Activated CD4-positive, alpha-beta T cell treated with anti-CD3 and anti-CD28 coated beads, Interleukin-2, amount 50 U/mL, for 16 hours (primary cell): Measurements from ENCODE around the gene NUBPL.
"Not testable (repeated sequence)": the region's sequence is repeated elsewhere in the genome, so short reads cannot be mapped to it uniquely, and the experiment has no call there.

ENCODE experiments used
- DNase-seq: peaks from one replicate; pipeline ENCODE4 v3.0.0-alpha.2; 2020

Gene NUBPL

GRCh38 chr14:31678421-31679249 lies 117.4 kb downstream of the NUBPL start:
- no peak for DNase-seq

DNA sequence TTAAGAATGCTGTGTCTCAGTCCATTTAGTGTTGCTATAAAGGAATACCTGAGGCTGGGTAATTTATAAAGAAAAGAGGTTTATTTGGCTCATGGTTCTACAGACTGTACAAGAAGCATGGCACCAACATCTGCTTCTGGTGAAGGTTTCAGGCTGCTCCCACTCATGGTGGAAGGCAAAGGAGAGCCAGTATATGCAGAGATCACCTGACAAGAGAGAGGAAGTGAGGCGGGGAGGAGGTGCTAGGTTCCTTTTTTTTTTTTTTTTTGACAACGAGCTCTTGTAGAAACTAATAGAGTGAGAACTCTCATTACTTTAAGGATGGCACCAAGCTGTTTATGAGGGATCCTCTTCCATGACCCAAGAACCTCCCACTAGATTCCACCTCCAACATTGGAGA lies 121.6 kb downstream of the NUBPL start:
- no peak for DNase-seq

GRCh38 chr14:31687726-31688125 lies 126.5 kb downstream of the NUBPL start:
- no peak for DNase-seq

- DNase-seq: no peak
These were observed 128.9 kb downstream of the NUBPL start for GRCh38 chr14:31690056-31690455.

DNA sequence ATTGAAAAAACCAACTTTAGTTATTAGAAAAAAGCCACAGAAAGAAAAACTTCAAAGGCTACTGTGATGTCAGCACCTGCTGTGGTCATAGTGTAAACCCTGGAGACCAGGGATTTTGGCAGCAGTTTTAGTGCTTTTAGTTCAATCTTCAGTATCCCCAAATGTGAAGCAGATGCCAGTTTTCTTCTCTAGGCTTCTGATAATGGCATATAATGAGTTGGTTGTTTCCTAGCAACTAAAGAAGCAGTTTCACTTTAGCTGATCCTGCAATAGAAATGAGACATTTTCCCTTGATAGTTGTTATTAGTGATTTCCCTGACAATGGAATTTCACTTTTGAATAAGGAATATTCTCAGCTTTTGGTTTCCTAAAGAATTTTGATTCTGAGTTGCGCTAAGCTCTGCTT lies 131.2 kb downstream of the NUBPL start:
- no peak for DNase-seq

DNA sequence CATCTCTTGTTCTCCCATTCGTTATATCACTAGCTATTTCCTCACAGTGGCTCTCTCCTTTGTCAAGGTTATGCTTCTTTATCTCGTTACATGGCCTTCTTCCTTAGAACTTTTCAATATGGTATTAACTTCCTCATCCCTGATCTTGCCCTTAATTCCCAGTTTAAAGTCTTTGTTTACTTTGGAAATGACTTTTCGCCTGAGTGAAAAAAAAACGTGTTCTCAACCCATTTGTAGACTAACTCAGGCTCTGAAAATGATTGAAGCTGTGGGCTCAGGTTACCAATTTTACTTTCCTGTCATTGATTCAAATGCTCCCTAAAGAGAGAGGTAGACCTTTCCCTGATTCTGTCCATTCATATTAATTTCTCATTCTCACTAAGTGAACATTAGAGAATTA lies 135.2 kb downstream of the NUBPL start:
- no peak for DNase-seq

DNA sequence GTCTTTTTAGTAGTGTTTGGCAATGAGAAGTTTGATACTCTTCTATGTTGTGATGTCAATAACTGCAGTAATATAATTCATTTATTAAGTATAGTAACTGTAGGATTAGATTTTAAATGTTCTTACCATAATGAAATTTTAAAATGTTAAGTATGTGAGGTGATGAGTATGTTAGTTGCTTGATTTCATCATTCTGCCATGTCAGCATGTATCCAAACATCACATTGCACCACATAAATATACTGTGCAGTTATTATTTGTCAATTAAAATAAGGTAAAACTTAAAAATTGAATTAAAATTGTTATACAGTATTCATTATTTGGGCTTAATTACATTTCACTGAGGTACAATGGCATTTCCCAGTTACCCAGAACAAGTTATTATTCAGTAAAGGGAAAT lies 138.6 kb downstream of the NUBPL start:
- no peak for DNase-seq

DNA sequence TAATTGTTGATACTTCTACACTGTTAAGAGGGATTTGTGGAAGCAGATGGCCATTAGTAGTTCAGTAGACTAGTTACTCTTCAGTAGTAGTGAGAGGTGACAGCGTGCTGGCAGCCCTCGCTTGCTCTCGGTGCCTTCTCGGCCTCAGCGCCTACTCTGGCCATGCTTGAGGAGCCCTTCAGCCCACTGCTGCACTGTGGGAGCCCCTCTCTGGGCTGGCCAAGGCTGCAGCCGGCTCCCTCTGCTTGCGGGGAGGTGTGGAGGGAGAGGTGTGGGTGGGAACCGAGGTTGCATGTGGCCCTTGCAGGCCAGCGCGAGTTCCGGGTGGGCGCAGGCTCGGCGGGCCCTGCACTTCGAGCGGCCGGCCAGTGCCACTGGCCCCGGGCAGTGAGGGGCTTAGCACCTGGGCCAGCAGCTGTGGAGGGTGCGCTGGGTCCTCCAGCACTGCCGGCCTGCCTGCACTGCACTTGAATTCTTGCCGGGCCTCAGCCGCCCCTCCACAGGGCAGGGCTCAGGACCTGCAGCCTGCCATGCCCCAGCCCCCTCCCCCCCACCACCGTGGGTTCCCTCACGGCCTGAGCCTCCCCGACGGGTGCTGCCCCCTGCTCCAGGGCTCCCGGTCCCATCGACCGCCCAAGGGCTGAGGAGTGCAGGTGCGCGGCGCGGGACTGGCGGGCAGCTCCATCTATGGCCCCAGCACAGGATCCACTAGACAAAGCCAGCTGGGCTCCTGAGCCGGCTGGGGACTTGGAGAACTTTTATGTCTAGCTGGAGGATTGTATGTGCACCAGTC lies 139.3 kb downstream of the NUBPL start:
- no peak for DNase-seq

DNA sequence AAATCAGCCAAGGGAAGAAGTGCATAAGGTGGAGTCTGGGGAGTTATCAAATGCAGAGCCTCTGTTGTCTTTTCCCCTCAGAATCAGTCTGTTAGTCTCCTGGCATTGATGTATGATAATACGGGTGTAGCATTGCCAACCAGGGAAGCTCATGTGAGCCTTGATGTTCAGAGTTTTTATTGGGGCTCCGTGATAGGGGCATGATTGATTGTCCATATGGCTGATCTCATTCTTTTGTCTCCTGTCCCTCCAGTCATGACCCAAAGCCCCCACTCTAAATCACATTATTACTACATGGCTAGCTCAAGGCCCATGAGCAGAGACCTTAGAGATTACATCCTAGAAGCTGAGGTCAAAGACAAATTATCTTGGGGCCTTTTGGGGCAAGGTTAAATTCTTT lies 140.9 kb downstream of the NUBPL start:
- no peak for DNase-seq

GRCh38 chr14:31703056-31703455 lies 141.9 kb downstream of the NUBPL start:
- no peak for DNase-seq

- DNase-seq: no peak
These were observed 144.5 kb downstream of the NUBPL start for GRCh38 chr14:31705731-31706130.

GRCh38 chr14:31708661-31709060 lies 147.5 kb downstream of the NUBPL start:
- DNase-seq: not testable (repeated sequence)

DNA sequence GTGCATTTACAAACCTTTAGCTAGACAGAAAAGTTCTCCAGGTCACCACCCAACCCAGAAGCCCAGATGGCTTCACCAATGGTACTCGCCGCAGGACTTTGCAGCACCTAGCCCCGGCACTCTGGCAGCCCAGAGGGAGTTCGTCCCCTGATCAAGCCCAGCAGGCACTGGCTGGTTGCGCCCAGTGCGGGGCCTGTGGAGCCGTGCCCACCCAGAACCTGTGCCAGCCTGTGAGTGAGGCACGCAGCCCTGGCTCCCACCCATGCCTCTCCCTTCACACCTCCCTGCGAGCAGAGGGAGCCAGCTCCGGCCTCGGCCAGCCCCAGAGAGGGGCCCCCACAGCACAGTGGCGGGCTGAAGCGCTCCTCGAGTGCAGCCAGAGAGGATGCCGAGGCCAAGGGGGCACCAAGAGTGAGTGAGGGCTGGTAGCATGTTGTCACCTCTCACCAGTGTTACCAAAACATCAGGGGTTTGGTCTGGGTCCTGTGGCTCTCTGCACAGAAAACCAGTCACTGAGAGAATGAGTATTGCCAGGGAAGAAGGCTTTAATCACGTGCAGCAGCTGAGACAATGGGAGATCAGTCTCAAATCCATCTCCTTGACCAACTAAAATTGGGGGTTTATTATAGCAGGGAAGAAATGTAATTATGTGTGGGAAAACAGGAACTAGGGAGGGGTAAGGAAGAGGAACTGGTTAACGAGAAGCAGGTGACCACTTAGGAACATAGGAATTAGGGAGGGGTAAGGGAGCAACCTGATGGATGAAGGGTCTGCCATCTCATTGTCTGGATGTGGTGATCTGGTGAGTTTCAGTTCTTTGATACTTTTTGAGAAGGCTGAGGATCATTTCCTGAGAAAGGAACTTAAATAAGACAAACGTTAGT lies 151.3 kb downstream of the NUBPL start:
- no peak for DNase-seq

- DNase-seq: peak; percentile 8
These were observed 155.0 kb downstream of the NUBPL start for GRCh38 chr14:31716208-31716607.

GRCh38 chr14:31717294-31718085 lies 156.3 kb downstream of the NUBPL start:
- no peak for DNase-seq

GRCh38 chr14:31718585-31718984 lies 157.4 kb downstream of the NUBPL start:
- no peak for DNase-seq

DNA sequence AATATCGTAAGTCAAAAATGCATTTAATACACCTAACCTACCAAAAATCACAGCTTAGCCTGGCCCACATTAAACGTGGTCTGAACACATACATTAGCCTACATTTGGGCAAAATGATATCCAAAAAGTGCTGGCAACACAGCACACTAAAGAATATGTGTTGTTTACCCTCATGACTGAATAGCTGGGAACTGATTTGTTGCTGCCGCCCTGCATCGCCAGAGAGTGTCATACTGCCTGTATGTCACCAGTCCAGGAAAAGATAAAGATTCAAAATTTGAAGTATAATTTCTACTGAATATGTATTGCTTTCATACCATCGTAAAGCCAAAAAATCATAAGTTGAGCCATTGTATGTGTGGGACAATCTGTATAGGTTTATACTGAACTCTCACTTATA lies 157.8 kb downstream of the NUBPL start:
- DNase-seq: no peak

GRCh38 chr14:31726337-31726736 lies 165.1 kb downstream of the NUBPL start:
- no peak for DNase-seq

GRCh38 chr14:31727797-31728196 lies 166.6 kb downstream of the NUBPL start:
- DNase-seq: no peak

- DNase-seq: no peak
These were observed 179.5 kb downstream of the NUBPL start for GRCh38 chr14:31740688-31741087.

DNA sequence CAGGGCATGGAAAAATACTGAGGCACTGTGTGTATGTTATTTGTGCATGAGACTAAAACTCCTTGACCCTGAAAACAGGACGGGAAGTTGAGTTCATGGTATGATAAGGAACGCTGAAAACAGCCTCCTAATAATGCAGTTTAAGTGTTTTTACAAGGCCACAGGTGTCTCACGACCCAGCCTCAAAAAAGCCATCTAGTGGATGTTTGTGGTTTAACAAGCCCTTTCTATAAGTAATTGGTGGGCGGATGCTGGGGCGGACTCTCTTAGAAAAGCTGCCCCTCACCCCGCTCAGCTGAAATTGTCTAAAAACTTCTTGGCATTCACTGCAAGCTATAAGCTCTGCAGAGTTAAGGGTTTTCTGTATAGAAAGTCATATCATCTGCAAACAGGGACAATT lies 184.5 kb downstream of the NUBPL start:
- no peak for DNase-seq

DNA sequence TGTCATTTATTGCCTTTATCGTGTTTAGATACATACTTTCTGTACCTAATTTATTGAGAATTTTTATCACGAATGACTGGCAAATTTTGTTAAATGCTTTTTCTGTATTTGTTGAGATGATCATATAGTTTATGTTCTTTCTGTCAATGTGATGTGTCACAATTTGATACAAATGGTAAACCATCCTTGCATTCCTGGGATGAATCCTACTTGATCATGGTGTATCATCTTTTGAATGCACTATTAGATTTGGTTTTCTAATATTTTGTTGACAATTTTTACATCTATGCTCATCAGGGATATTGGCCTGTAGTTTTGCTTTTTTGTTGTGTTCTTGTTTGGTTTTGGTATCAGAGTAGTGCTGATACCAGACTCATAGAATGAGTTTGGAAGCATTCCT lies 185.1 kb downstream of the NUBPL start:
- no peak for DNase-seq
